MV-4-11 (cell line): Measurements from ENCODE around the gene HSDL1.

Source experiments
- DNase-seq: peaks from one replicate; lab custom pipeline; 2025; lab: John Stamatoyannopoulos, UW

The HSDL1 gene

DNA sequence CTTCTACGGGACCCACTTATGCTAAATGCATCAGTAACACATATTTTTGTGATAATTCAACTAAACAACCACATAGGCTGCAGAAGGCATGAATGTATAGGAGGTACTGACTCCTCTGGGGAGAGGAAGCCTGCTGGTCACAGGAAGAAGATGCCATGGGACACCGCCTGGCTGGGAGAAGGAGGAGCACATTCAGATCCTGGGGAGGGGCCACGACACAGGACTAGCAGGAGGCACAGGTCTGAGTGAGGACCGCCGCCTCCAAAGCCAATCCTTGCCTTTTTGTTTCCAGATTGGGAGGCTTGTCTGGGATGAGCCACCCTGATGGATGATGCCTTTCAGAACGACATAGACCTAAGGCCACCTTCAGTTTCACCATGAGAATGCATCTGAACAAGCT lies 62.9 kb downstream of the HSDL1 start:
- DNase-seq = no peak

DNA sequence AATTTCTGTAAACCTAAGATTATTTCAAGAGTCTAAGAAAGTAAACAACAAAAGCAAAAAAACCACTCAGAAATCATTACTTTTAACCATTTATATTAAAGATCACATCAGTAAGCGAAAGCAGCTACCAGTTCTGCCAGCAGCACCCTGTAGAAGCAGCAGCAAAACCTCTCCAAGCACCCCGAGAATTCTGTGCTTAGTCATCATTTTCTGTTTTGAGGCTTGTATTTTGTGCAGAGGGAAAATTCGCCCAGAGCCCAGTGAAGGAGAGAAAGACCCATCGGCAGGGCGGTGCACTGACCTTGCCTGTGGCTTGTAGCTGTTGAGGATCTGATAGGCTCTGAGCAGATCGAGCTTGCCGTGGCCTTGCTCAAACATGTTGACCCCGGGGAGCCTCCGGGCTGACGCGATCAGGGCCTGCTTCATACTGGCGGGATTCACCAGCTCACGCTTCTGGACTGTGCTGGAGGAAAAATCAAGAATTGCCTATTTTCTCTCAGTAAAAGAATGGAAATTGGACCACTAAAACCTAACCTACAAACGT lies 63.5 kb downstream of the HSDL1 start:
- no peak for DNase-seq

- DNase-seq = no peak
Observed at GRCh38 chr16:84080813-84081212, 64.2 kb downstream of the HSDL1 start.

- DNase-seq = no peak
Observed at GRCh38 chr16:84080378-84080777, 64.6 kb downstream of the HSDL1 start.

GRCh38 chr16:84079664-84080063 lies 65.3 kb downstream of the HSDL1 start:
- DNase-seq = no peak

DNA sequence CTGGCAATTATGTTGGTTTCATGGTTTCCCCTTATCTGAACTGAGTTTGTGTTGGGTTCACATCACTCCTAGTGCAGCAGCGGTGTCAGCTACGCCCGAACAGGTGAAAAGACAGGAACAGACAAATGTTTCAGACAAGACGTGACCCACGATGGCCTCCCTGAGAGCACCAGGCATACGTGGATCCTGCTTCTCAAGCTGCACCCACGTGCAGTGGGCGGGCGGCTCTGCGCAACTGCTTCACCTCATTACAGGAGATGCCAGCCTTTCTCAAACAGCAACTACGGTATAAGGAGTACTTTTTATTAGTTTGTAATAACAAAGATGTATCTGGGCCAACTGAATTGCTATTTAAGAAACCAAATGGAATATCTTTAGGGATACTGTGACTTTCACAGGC lies 69.6 kb downstream of the HSDL1 start:
- DNase-seq = no peak

GRCh38 chr16:84074721-84075120 lies 70.3 kb downstream of the HSDL1 start:
- DNase-seq = no peak
